Measurements from ENCODE around the gene LAMA5.

GRCh38 chr20:62288535-62289105, 78.5 kb downstream of the LAMA5 start:
- no peak for TF ChIP-seq POLR2A (IDR thresholded peaks at IDR 0.05; ENCODE audit: low read length)
- TF ChIP-seq EP300 (IDR thresholded peaks at IDR 0.05): no peak
- no peak for TF ChIP-seq CEBPB (IDR thresholded peaks at IDR 0.05)
- TF ChIP-seq CTCF (IDR thresholded peaks at IDR 0.05): no peak
- TF ChIP-seq TFCP2L1 (CRISPR knock-in tag; IDR thresholded peaks at IDR 0.05): no peak
- no peak for TF ChIP-seq ZC3H11A (IDR thresholded peaks at IDR 0.05)
- TF ChIP-seq HOXB5 (CRISPR knock-in tag; IDR thresholded peaks at IDR 0.05): no peak
- TF ChIP-seq JUNB (IDR thresholded peaks at IDR 0.05): no peak
- TF ChIP-seq KDM5A (IDR thresholded peaks at IDR 0.05): no peak
- TF ChIP-seq GATA3 (IDR thresholded peaks at IDR 0.05; ENCODE audit: borderline replicate concordance): no peak
- TF ChIP-seq SMC3 (IDR thresholded peaks at IDR 0.05): no peak
- no peak for TF ChIP-seq BHLHE40 (IDR thresholded peaks at IDR 0.05; ENCODE audit: low read depth, low read length)
- no peak for TF ChIP-seq PBX3 (IDR thresholded peaks at IDR 0.05)
- no peak for TF ChIP-seq EHMT2 (IDR thresholded peaks at IDR 0.05; ENCODE audit: low read depth)

Data from A549 (cell line).